GM18498 (cell line): ENCODE measurements around the gene P3H3.
A peak's percentile ranks its signal among the peaks of the same experiment; 100 is the strongest.

Experiments
- ATAC-seq: cut with Tn5 transposase; IDR thresholded peaks from one replicate; pipeline ENCODE4 v1.9.1; 2021; ENCODE audit warnings: mild to moderate bottlenecking, moderate library complexity; ENCODE audit not compliant: unreplicated experiment

P3H3 gene

GRCh38 chr12:6842075-6842474, 13.9 kb downstream of the P3H3 start:
- no peak for ATAC-seq

GRCh38 chr12:6843118-6843902, 15.1 kb downstream of the P3H3 start:
- no peak for ATAC-seq

GRCh38 chr12:6845395-6845794, 17.2 kb downstream of the P3H3 start:
- no peak for ATAC-seq

GRCh38 chr12:6846316-6846869, 18.2 kb downstream of the P3H3 start:
- no peak for ATAC-seq

- ATAC-seq = no peak
Measured at GRCh38 chr12:6847676-6848075, 19.5 kb downstream of the P3H3 start.

GRCh38 chr12:6849427-6849826, 21.2 kb downstream of the P3H3 start:
- ATAC-seq = no peak

- ATAC-seq = no peak
Measured at GRCh38 chr12:6849976-6850560, 21.9 kb downstream of the P3H3 start.

- no peak for ATAC-seq
Measured at GRCh38 chr12:6850796-6851152, 22.6 kb downstream of the P3H3 start.

- peak; percentile 57 for ATAC-seq
Measured at GRCh38 chr12:6851153-6851920, 23.1 kb downstream of the P3H3 start, which contains the start of gene CDCA3. Gene CDCA3 (minus strand): TSS chr12:6851286. CDS start chr12:6850952, 334 bp downstream.

- peak; percentile 75 for ATAC-seq
Measured at GRCh38 chr12:6851921-6852650, 23.9 kb downstream of the P3H3 start, which contains the start of gene USP5. Gene USP5 (plus strand): TSS chr12:6852150. CDS start chr12:6852180, 30 bp downstream.

- no peak for ATAC-seq
Measured at GRCh38 chr12:6852651-6853354, 24.6 kb downstream of the P3H3 start.

- no peak for ATAC-seq
Measured at GRCh38 chr12:6853626-6854025, 25.4 kb downstream of the P3H3 start.

GRCh38 chr12:6854036-6854435, 25.8 kb downstream of the P3H3 start:
- no peak for ATAC-seq

GRCh38 chr12:6855322-6855721, 27.1 kb downstream of the P3H3 start:
- no peak for ATAC-seq

GRCh38 chr12:6858799-6859198, 30.6 kb downstream of the P3H3 start:
- no peak for ATAC-seq

GRCh38 chr12:6860116-6860515, 31.9 kb downstream of the P3H3 start:
- ATAC-seq = no peak

- no peak for ATAC-seq
Measured at GRCh38 chr12:6860942-6861341, 32.7 kb downstream of the P3H3 start.

- ATAC-seq = no peak
Measured at GRCh38 chr12:6861391-6861790, 33.2 kb downstream of the P3H3 start.

GRCh38 chr12:6863033-6863432, 34.8 kb downstream of the P3H3 start:
- ATAC-seq = no peak
